GM21717 (cell line): ENCODE measurements around the gene GALNTL6.
A peak's percentile ranks its signal among the peaks of the same experiment; 100 is the strongest.
"Not testable (repeated sequence)": the region's sequence is repeated elsewhere in the genome, so short reads cannot be mapped to it uniquely, and the experiment has no call there.

ENCODE experiments used
- ATAC-seq: cut with Tn5 transposase; IDR thresholded peaks from one replicate; pipeline ENCODE4 v1.9.1; 2021; ENCODE audit warnings: mild to moderate bottlenecking, moderate library complexity; ENCODE audit not compliant: unreplicated experiment

GALNTL6 gene

DNA sequence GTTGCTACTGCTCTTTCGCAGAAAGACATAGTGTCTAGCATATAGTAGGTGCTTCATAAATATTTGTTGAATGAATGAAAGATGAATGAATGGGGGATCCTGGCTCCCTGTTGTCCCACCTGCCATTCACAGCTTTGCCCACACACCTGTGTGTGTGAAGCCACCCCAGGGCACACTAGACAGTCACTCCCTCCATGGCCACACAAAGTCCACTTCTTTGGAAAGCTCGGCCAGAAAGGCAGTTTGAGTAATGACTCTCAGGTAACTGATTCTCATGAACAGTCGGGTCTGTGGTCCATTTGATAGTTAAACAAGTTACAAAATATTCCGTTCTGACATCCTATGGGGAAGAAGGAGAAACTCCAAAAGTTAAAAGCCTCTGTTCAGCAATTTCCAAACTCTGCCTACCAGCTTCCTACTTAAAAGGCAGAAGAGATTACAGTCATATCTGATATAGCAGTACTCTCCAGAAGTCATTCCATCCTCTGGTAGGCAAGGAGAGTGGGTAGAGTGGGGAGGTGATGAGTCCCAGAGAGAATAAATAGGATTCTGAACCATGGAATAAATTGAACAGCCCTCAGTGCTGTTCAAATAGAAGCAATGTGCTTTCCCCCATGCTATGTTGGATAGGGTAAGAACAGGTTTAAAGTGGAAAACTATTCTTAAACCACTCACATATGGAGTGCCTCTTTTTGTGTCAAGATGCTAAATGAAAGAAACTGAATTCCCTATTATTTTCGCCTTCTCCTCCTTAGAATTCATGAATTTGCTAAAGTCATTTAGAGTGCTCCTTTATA is 1150.5 kb downstream of the GALNTL6 start:
- ATAC-seq = no peak

DNA sequence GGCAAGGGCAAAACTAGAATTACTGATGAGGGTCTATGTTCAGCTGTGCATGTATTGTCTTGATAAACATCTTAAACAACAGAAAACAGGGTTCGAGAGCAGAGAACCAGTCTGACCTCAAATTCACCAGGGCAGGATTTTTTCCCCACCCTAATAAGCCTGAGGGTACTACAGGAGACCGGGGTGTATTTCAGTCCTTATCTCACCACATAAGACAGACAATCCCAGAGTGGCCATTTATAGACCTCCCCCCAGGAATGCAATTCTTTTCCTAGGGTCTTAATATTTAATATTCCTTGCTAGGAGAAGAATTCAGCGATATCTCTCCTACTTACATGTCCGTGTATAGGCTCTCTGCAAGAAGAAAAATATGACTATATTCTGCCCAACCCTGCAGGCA is 1157.0 kb downstream of the GALNTL6 start:
- not testable (repeated sequence) for ATAC-seq

DNA sequence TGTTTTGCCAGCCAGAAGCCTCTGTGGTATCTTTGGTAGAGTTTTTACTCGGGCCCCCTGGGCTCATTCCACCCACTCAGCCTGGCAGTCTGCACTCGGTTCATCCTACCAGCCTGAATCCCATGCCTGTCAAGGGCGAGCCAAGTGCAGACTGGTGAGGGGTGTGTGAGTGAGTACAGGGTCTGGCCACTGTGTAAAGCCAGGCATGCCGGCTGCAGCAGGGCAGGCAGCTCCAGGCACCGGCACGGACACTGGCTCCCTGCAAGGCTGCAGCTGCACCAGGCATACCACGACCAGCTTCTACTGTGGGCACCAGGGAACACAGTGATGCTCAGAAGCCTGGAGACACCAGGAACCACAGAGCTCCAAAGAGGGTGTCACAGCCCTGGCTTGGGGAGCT is 1161.4 kb downstream of the GALNTL6 start:
- no peak for ATAC-seq

DNA sequence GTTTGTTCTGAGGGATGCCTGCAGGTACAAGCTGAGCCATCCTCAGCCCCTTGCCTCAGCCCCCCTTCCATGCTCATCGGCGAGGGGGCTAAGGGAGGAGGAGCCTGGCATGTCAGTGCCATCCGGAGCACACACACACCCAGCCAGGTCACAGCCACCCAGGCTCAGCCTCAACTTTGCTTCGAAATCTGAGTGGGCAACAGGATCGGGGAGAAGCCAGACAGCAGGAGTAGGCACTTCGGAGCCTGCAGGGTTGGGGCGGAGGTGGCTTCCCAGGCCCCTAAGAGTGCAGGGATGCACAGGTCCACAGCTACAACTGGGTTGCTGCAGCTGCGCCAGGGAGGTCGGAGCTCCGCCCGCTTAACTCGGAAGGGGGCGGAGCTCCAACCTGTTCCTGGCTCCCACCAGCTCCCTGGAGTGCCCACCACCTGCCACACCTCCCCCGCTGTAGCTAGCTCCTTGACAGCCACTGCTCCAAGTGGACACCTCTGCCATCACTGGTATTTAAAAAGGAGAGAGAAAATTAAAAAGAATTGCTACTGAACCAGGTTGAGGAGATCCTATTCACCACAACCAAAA is 1162.5 kb downstream of the GALNTL6 start:
- no peak for ATAC-seq

DNA sequence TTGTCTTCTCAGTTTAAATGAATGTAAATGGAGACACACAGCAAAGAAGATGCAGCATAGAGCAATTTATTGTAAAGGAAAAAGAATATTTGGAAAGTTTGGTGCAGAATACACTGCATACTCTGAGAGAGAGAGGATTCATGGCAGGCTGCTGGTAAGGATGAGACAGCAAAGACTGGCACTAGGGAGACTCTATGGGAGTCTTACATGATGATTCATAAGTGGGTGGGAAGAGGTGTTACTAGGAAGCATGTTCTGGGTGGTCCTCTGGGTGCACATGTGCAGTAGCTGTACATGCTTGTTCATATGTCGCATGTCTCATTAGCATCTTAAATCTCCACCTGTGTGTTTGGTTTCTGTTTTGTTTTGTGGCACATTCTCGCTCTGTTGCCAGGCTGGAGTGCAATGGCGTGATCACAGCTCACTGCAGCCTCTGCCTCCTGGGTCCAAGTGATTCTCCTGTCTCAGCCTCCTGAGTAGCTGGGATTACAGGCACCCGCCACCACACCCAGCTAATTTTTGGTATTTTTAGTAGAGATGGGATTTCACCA is 1164.4 kb downstream of the GALNTL6 start:
- not testable (repeated sequence) for ATAC-seq

DNA sequence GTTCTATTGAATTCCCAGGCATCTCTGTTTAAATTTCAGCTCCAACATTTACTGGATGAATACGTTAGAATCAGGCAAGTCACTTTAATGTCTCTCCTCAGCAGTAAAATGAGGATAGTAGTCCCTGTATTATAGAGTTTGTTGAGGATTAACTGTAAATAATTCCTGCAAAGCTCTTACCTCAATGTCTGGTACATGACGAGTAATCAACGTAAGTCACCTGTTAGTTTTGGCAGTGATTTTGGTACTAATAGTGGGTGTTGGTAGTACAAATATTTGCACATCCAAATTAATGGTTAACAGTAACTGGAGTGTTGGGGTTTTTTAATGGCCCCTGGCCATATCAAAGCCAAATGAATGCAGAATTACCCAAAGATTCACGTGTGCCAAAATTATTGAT is 1165.6 kb downstream of the GALNTL6 start:
- no peak for ATAC-seq

DNA sequence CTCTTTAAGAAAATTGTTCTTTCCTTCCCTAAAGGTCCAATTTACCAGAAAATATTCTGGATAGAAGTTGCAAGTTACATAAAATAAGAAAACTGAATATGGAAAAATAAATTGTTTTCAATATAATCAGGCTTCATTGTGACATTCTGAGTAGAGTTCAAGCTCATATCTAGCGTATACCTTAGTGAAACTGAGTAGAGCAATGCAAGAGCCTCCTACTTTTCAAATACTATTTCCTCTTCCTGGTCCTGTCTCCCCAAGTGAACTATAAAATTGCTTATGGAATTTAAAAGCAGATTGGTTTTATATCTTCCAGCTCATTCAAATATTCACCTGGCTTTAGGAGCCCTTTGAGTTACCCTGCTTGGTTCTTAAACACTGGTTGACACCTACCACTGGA is 1166.1 kb downstream of the GALNTL6 start:
- no peak for ATAC-seq

DNA sequence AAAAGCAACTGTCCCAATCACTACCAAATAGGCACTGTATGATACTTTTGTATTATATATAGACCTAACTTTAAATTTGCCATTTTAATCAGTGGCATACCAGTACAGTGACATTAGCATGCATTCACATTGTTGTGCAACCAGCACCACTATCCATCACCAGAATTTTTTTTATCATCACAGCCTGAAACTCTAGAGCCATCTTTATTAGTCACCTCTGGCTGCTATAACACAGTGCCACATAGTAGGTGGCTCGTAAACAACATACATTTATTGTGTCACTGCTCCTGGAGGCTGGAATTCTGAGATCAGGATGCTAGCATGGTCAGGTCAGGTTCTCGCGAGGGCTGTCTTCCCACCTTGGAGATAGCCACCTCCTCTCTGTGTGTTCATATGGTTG is 1167.0 kb downstream of the GALNTL6 start:
- ATAC-seq = no peak

DNA sequence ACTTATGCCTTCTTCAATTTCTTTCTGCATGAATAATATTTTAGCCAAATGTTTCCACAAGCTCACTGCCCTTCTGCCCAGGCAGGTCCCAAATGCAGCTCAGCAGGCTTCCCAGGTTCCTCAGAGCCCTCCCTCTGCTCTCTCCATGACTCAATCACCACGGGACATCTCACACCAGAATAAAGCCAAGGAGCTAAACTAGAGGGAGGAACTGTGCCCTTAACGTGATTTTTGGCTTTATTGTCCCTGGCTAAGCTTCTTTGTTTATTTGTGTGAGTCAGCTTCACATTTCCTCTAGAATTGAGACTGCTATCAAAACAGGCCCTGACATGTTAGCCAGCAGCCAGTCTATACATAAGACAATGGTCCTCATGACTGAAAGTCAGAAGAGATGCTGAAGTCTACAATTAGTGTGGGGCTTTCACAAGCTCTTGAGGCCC is 1169.0 kb downstream of the GALNTL6 start:
- peak; percentile 60 for ATAC-seq

DNA sequence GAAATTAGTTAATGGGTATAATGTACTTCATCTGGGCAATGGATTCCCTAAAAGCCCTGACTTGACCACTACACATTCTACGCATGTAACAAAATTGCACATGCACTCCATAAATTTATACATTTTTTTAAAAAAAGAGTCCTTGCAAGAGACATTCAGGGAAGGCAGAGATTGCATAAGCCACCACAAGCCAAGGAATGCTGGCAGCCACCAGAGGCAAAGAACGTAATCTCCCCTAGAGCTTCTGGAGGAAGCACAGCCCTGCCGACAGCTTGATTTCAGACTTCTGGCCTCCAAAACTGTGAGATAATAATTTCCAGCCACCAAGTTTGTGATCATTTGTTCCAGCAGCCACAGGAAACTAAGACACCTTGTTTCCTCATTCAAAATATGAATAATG is 1169.8 kb downstream of the GALNTL6 start:
- ATAC-seq = no peak

DNA sequence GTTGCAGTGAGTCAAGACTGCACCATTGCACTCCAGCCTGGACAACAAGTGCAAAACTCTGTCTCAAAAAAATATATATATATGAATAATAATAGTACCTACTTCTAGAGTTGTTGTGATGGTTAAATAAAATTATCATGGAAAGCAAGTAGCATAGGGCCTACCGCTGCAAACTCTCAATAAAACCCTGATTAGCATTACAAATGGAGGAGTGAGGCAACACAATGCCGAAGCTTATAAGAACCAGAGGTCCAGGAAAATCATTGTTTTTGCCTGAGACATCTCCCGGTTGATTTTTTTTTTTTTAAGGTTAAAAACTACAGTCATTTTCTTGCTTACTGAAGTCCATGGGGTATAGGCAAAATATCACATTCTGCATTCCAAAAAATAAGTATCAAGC is 1170.4 kb downstream of the GALNTL6 start:
- no peak for ATAC-seq

DNA sequence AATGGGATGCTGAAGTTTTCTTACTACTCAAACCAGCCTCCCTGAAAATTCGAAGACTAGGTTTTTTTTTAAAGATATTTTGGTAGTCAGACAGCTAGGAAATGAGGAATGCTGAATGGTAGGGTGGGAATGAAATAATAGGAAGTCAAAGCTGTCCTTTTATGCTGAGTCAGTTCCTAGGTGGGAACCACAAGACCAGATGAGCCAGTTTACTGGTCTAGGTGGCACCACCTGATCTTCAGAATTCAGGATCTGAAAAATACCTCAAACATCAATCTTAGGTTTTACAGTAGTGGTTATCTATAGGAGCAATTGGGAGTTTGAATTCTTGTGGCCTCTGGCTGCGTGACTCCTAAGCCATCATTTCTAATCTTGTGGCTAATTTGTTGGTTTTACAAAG is 1172.3 kb downstream of the GALNTL6 start:
- ATAC-seq = no peak

DNA sequence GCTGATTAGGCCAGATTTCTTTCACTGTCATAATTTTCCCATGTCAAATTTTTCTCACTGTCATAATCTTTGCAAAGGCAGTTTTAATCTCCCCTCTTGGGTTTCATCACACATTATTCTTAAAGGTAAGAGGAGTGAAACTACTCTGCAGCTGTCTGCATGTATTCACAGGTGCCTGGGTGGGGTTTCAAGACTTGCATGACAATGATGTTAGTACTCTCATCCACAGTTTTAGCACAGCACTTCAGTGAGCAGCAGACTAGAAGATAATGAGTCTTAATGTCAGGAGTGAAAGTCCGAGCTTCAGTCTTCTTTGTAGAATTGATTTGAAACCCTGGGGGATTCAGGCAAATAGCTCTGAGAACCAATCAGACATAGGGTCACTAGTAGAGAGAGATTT is 1172.9 kb downstream of the GALNTL6 start:
- peak; percentile 90 for ATAC-seq

DNA sequence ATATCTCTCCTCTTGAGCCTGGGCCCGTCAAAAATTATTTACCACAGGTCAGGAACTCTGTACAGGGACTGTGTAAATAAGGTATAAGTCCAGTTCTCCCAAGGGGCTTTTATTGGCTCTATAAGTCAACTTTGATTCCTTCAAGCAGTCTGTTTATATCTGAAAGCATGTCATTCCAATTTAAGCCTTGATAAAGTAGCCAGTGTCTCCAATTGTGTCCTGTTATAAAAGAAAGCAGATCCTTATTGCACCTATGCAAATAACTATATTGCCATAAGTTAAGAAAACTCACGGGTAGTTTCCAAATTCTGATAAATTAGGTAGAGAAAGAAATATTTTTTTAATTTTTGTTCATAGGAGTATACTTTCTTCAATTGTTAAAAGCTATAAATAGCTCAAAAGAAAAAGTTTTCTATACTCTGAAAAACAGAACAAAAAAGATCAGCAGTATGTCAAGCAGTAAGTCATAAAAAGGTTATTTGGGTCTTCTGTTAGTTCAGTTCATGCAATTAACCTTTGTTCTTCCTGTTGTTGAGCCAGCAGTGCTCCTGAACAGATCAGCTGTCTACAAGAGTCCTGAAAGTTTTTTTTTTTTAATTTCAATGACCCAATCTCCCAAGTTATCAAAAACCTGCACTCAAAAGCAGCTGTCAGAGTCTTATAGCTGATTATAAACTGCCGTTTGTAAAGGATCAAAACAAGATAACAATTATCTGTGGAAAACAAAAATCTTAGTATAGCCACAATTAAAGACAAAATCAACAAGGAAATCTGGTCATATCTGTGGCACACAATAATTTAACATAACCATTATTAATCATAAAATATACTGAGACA is 1177.0 kb downstream of the GALNTL6 start:
- no peak for ATAC-seq

DNA sequence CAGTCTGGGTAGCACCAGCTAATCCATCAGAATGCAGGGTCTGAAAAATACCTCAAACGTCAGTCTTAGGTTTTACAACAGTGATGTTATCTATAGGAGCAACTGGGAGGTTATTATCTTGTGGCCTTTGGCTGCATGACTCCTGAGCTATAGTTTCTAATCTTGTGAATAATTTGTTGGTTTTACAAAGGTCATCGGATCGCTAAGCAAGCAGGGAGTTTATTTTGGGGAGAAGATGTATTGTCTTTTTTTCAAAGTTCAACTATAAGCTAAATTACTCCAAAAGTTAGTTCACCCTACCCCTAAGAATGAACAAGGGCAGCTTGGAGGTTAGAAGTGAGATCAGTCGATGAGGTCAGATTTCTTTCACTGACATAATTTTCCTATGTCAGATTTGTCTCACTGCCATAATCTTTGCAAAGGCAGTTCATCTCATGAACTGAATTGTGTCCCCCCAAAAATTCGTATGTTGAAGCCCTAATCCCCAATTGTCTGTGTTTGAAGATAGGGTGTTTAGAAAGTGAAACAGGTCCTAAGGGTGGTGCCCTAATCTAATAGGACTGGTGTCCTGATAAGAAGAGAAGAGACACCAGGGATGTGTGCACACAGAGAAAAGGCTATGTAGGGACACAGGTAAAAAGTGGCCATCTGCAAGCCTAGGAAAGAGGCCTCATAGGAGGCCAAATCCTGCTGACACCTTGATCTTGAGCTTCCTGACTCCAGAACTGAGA is 1179.6 kb downstream of the GALNTL6 start:
- ATAC-seq = no peak

DNA sequence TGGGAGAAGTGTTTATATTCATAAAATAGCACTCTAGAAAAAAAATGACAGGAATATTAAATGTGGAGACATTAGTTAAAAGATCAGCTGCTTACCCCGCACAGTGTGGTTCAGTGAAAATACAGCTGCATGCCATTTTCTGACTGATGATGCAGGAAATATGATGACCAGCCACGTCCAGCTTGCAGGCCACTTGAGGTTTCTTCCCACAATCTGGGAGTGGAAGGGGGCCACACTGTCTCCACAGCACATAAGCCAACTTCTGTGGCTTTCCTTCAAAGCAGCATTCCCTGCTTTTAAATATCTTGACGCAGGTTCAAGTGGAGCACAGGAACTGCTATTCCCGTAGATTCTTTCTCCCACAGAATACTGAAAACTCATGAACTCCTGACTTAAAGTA is 1182.0 kb downstream of the GALNTL6 start:
- ATAC-seq = no peak

DNA sequence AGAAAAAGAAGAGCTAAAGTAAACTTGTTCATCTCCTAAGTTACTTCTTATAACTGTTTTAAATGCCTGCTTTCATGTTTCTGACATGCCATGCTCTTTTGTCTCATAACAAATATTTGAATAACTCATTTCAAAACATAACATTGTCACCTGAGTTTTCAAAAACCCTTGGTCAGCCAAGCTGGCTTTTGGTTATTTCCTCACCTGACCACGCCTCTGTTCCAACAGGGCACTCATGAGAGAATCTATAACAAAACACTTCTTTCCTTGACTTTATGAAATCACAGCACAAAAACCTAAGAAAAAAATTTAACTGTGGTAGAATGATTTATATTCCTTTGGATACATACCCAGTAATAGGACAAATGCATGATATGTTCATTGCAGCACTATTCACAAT is 1182.5 kb downstream of the GALNTL6 start:
- ATAC-seq = no peak

DNA sequence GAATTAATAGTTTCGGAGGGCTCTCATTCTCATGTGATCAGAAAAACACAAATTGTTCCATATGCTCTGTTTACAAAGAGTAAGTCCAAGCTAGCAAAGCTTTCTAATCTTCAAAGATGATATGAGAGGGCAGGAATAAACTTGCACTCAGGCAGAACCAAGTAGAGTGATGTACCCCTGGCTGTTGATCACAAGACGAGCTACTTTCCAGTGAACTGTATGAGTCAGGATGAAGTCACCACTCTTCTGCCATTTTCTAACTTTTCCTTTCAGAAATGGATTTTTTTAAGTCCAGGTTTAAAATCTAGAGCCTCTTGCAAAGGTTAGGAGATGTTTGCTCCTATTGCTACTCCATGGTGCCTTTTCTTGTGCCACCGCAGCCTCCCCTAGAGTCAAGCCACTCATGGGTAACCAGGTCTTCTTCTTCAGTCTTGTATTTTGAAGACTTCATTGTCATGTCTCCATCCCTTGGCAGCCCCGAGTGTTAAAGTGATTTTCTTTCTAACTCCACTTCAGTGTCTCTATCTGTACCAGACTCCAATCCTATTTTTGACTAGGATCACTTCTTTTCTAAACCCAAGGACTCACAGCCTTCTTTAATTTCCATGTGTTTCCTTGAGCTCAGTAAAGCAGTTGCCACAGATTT is 1183.5 kb downstream of the GALNTL6 start:
- peak; percentile 52 for ATAC-seq

DNA sequence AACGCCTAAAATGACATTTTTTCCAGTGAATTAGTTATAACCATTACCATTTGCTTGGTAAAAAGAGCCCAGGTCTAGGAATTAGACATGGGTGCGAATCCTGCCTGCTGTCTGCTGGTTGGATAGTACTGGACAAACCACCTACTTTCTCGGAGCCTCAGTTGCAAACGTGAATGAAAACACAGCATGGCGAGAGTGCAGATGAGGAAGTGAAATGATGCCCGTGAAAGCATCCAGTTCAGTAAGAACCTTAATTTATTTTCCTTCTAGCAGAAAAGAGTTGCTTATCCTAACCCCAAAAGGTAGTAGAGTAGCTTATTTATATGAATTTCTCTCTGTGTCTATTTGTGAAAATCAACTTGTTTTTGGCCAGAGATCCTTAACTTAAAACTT is 1184.0 kb downstream of the GALNTL6 start:
- ATAC-seq = no peak

DNA sequence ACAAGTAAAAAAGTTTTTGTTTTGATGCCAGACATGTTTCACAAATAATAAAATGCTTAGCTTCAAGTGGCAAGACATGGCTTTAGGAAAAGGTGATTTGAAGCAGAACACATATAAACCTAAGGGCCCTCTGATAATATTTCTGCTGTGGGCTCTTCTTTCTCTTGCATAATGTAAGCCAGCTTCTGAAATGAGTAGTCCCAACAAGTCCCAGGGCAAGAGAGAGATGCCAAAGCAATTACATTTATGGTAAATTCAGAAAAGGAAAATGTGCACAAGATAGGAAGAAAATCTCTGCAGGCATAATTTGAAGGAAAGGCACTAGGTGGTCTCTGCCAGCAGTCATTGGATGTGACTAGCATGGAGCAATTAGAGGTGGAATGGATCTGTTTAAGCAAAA is 1184.7 kb downstream of the GALNTL6 start:
- no peak for ATAC-seq
